HCEC 1CT (cell line): ENCODE data around the gene LUZP1.

ENCODE experiments used
- DNase-seq: peaks from one replicate; pipeline ENCODE4 v3.0.0-alpha.2; 2017

The LUZP1 gene

GRCh38 chr1:23114424-23115079, 54.1 kb downstream of the LUZP1 start:
- no peak for DNase-seq

DNA sequence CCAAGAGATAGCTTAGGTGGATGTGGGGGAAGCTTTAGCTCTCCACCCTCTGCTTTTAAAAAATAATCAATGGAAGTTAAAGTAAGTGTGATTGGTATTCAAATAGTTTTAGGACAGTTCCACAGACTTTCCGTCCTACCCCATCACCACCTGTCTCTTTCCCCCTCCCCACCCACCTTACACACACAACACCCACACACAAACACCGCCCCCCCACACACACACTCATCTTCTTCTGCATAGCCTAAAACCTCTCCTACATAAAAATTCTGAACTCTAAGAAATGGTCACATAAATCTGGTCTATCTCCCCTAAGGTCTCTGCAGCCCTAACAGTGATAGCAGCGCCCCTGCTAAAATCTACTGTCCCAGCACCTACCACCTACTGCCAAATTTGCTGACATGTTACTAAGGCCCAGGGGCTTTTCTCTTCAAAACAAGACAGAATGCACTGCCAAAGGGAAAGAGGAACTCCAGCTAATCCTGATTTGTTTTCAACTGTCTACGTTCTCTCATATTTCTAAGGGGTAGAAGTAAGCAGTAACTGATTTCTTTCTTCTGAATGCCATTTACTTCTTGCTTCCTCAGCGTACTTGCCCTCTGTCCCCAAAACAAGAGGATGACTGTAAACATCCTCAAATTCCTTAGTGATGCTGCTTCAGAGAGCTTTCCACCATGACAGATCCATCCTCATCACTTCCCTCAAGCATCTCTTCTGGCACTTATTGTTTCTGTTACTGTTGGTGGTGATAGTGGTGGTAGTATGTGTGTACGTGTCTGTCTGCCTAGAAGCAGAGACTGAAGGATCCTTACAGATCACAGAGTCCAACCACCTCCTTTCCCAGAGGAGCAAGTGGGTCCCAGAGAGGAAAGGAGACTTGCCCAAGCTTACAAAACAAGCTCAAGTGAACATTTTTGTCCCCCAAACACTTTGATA, 56.8 kb downstream of the LUZP1 start:
- DNase-seq = no peak

DNA sequence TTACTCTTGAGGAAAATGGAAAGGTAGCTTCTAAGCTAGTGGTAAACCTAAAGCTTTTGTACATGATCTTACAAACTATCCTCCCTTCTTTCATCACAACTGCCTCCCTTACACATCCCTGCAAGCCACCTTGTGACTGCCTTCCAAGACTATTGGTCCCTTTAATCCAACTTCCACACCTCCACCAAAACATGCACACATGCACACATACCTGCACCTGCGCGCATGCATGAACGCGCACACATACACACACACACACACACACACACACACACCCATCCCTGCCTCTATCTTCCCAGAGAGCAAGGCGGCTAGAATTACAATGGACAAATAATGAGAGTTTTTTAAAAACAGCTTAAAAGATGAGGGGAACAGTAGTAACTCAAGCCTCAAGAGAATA, 58.3 kb downstream of the LUZP1 start:
- no peak for DNase-seq

GRCh38 chr1:23108918-23109533, 59.6 kb downstream of the LUZP1 start:
- no peak for DNase-seq

- DNase-seq = peak; percentile 50
These were observed 65.4 kb downstream of the LUZP1 start for GRCh38 chr1:23103001-23103889.

DNA sequence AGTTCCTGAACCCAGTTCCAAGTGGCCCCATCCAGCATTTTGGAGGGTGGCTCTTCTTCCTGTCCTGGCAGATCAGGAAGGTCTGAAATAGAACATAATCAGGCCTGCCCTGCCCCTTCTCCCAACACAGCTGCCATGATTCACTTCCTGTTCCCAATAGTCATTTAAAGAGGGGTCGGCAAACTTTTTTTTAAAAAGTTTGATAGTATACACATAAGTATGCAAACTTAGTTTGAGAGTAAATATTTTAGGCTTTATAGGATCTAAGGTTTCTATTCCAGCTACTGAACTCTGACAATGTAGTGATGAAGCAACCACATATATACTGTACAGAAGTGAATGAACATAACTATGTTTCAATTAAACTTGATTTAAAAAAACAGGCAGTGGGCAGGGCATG, 66.4 kb downstream of the LUZP1 start:
- peak; percentile 86 for DNase-seq

GRCh38 chr1:23101887-23102286, 66.8 kb downstream of the LUZP1 start:
- peak; percentile 38 for DNase-seq

- DNase-seq = peak; percentile 79
These were observed 67.4 kb downstream of the LUZP1 start for GRCh38 chr1:23101101-23101827.

GRCh38 chr1:23100074-23100748, 68.4 kb downstream of the LUZP1 start:
- DNase-seq = peak; percentile 95

DNA sequence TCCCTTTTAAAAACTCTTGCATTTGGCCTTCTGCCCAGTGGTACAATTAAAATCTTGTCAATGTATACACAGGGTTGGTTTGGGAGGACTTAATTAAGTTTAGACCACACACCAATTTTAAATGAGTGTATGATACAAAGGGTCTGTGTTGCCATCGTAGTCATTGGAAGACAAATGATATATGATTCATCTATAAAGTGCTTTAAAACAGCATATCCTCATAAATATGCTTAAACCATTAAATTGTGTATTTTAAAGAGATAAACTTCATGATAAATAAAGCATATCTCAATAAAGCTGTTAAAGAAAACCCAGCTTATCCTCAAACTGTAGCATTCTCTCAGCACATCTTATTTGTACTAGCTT, 69.5 kb downstream of the LUZP1 start:
- DNase-seq = no peak

- DNase-seq = peak; percentile 51
These were observed 70.0 kb downstream of the LUZP1 start for GRCh38 chr1:23098463-23099170.

- DNase-seq = peak; percentile 41
These were observed 71.3 kb downstream of the LUZP1 start for GRCh38 chr1:23097316-23097715.

- no peak for DNase-seq
These were observed 76.2 kb downstream of the LUZP1 start for GRCh38 chr1:23092447-23092846.

DNA sequence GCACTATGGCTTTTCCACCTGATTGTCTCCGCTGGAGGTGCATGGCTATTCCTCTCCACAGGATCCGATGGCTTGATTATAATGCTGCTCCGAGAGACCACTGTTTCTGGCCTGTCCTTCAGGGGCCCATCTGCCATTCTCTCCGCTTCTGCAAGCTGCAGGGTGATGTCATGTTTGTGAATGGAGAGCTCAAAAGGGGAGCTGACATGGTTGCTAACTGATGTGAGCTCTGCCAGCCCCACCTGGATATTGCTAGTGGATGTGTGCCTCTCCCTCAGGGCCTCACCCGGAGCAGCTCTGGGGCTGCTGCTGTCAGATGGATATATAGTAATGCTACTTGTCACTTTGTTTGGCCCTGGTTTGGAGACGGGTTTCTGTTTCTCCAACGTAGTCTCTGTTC, 77.1 kb downstream of the LUZP1 start:
- DNase-seq = no peak

DNA sequence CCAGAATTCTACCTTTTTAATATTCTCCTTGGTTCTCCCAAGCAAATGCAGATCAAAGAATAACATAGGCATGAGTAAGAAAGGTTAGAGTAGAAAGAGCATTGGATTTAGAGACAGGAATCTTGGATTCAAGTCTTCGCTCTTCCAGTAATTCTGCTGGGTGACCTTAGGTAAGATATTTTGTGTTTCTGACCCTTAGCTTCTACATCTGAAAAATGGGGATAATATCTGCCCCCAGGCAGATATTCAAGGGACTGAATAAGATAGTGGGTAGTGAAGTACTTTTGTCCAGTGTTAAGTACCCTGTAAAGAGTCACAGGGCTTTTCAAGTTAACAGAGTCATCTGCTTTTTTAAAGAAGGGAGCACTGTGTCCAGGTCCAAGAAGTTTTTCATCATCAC, 78.6 kb downstream of the LUZP1 start:
- no peak for DNase-seq

DNA sequence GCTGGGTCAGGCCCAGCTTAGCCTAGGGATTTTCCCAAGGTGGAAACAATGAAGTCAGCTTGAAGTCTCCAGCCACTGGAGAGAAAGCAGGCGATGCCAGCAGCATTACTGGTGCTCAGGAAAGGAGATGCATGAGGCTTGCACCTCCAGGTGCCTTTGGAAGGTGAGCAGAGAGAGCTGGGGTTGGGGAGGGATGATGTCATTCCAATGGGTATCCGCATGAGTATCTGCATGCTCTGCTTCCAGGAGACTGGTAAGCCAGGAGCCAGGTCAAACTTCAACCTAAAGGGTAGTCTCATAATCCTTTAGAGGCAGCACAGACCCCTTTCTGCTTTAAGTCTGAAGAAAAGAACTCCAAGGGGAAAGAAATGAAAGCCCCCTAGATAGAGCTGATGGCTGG, 80.6 kb downstream of the LUZP1 start:
- DNase-seq = no peak

GRCh38 chr1:23085696-23086095, 83.0 kb downstream of the LUZP1 start:
- DNase-seq = no peak

DNA sequence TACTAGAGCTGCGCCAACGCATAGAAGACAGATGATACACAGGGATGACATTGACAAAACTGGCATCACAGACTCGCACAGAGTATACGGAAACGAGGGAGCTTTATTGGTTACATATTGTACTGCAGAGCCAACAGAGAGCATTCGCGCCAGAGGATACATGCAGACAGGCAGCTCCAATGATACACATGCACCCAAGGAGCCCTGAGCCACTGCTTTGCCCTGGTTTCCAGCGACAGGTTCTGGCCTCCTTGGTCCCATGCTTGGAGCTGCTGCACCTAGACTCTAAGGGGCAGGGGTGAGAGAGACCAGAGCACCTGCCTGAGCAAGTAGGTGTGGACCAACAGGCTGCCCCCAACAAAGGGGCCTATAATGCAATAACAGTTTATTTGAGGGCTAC, 83.8 kb downstream of the LUZP1 start:
- no peak for DNase-seq

GRCh38 chr1:23083714-23084480, 84.8 kb downstream of the LUZP1 start:
- no peak for DNase-seq

DNA sequence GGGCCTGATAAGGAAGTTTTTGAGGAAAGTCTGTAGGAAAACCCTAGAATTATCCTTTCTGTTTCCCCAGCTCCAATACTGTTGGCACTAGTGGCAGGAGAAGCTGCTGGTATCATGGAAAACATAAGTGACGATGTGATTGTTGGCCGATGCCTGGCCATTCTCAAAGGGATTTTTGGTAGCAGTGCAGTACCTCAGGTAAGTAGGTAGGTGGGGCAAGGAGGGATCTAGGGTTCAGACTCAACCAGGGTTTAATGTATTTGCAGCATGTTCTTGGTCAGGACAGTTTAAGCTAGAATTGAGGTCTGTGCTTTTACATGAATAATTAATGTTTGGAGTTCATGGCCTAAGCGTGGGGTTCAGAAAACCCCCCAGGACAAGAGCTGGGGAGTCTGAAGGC, 87.3 kb downstream of the LUZP1 start:
- no peak for DNase-seq
